Trophoblast cell (in vitro differentiated cells and primary cell): ENCODE data around the gene CACNA2D3.

ENCODE experiments used
- DNase-seq, 2 donors: peaks; one replicate each; pipeline ENCODE4 v3.0.0-alpha.2; 2016
- H2AFZ ChIP-seq: 2 replicates; pipeline ENCODE4 v1.6.1; 2013; ENCODE audit warnings: low read length, moderate library complexity, mild to moderate bottlenecking; ENCODE audit not compliant: insufficient read depth, poor library complexity
- H2AK5ac ChIP-seq: 2 replicates; pipeline ENCODE4 v1.6.1; 2013; ENCODE audit warnings: mild to moderate bottlenecking, low read length
- H2BK120ac ChIP-seq: 2 replicates; pipeline ENCODE4 v1.6.1; 2013; ENCODE audit warnings: low read length, mild to moderate bottlenecking, moderate library complexity; ENCODE audit not compliant: insufficient read depth, poor library complexity
- H2BK12ac ChIP-seq: 2 replicates; pipeline ENCODE4 v1.6.1; 2013; ENCODE audit warnings: mild to moderate bottlenecking, low read length, moderate library complexity
- H2BK5ac ChIP-seq: 2 replicates; pipeline ENCODE4 v1.6.1; 2013; ENCODE audit warnings: low read length, low read depth, moderate library complexity, mild to moderate bottlenecking; ENCODE audit not compliant: poor library complexity
- H3K14ac ChIP-seq: 2 replicates; pipeline ENCODE4 v1.6.1; 2013; ENCODE audit warnings: mild to moderate bottlenecking, low read length
- H3K18ac ChIP-seq: 2 replicates; pipeline ENCODE4 v1.6.1; 2013; ENCODE audit warnings: mild to moderate bottlenecking, low read length
- H3K23ac ChIP-seq: 2 replicates; pipeline ENCODE4 v1.6.1; 2013; ENCODE audit warnings: low read length
- H3K27ac ChIP-seq: 2 replicates; pipeline ENCODE4 v1.5.1; 2013; ENCODE audit warnings: low read depth, mild to moderate bottlenecking, inconsistent platforms, low read length, moderate library complexity
- H3K27me3 ChIP-seq: 2 replicates; pipeline ENCODE4 v1.6.1; 2013; ENCODE audit warnings: inconsistent platforms, mild to moderate bottlenecking, low read length, moderate library complexity; ENCODE audit not compliant: insufficient read depth
- H3K36me3 ChIP-seq, 2 experiments: 1 replicate in 1 of 2; 2 replicates in 1 of 2; pipeline ENCODE4 v1.6.1; 2013; ENCODE audit warnings: low read length in 2 of 2, mild to moderate bottlenecking in 2 of 2, moderate library complexity in 1 of 2; ENCODE audit not compliant: insufficient read depth in 2 of 2, control insufficient read depth in 1 of 2
- H3K4ac ChIP-seq: 2 replicates; pipeline ENCODE4 v1.6.1; 2013; ENCODE audit warnings: low read depth, mild to moderate bottlenecking, low read length, moderate library complexity
- H3K4me1 ChIP-seq, 2 experiments: 1 replicate in 1 of 2; 2 replicates in 1 of 2; pipeline ENCODE4 v1.6.1; 2013; ENCODE audit warnings: low read length in 2 of 2, mild to moderate bottlenecking in 2 of 2, moderate library complexity in 1 of 2; ENCODE audit not compliant: insufficient read depth in 2 of 2, control insufficient read depth in 1 of 2
- H3K4me2 ChIP-seq: 2 replicates; pipeline ENCODE4 v1.6.1; 2013; ENCODE audit warnings: inconsistent platforms, mild to moderate bottlenecking, low read length, moderate library complexity
- H3K4me3 ChIP-seq: 2 replicates; pipeline ENCODE4 v1.5.1; 2013; ENCODE audit warnings: mild to moderate bottlenecking, low read depth, low read length, inconsistent platforms
- H3K79me1 ChIP-seq: one replicate; pipeline ENCODE4 v1.6.1; 2013; ENCODE audit warnings: low read length
- H3K79me2 ChIP-seq: 2 replicates; pipeline ENCODE4 v1.6.1; 2013; ENCODE audit warnings: low read length, mild to moderate bottlenecking; ENCODE audit not compliant: control insufficient read depth, insufficient read depth, poor library complexity
- H3K9ac ChIP-seq: 2 replicates; pipeline ENCODE4 v1.6.1; 2013; ENCODE audit warnings: mild to moderate bottlenecking, low read length
- H3K9me3 ChIP-seq: 2 replicates; pipeline ENCODE4 v1.6.1; 2013; ENCODE audit warnings: low read depth, mild to moderate bottlenecking, control low read depth, inconsistent platforms, low read length; ENCODE audit not compliant: insufficient read depth
- H4K12ac ChIP-seq: 2 replicates; pipeline ENCODE4 v1.6.1; 2013; ENCODE audit warnings: low read depth, mild to moderate bottlenecking, low read length, moderate library complexity
- H4K8ac ChIP-seq: 2 replicates; pipeline ENCODE4 v1.6.1; 2013; ENCODE audit warnings: low read depth, mild to moderate bottlenecking, low read length, moderate library complexity
- H4K91ac ChIP-seq: one replicate; pipeline ENCODE4 v1.6.1; 2013; ENCODE audit warnings: low read depth, mild to moderate bottlenecking, low read length, moderate library complexity
- WGBS: extraction: QIAGEN DNeasy Blood & Tissue Kit; methylation state at CpG from one replicate; pipeline ENCODE4 v1.1.7; 2013; ENCODE audit warnings: missing lambda C conversion rate; ENCODE audit not compliant: insufficient read length, insufficient coverage; ENCODE audit errors: extremely low coverage; 5-methylcytosine and 5-hydroxymethylcytosine counted together

Gene CACNA2D3

GRCh38 chr3:54670201-54671000, 548.0 kb downstream of the CACNA2D3 start:
- no CpG with 5 or more reads among the region's 8 CpGs for WGBS

GRCh38 chr3:54671511-54671910, 549.2 kb downstream of the CACNA2D3 start:
- no peak overlapping the region for H3K4ac ChIP-seq
- H3K9ac ChIP-seq = no peak overlapping the region
- no peak overlapping the region for H3K23ac ChIP-seq
- no peaks in the 10 kb centered on the region for H3K79me2 ChIP-seq
- peaks cover 0 to 2% of the 10 kb centered on the region in 2 experiments for H3K4me1 ChIP-seq
- WGBS = no CpG with 5 or more reads among the region's 2 CpGs
- no peak overlapping the region for H2BK5ac ChIP-seq
- no peak overlapping the region for H4K8ac ChIP-seq
- no peak overlapping the region for H3K14ac ChIP-seq
- H3K27ac ChIP-seq = no peak overlapping the region
- H3K9me3 ChIP-seq = no peaks in the 10 kb centered on the region
- no peak overlapping the region for H3K18ac ChIP-seq
- DNase-seq = no peak
- H3K27me3 ChIP-seq = no peaks in the 10 kb centered on the region
- no peak overlapping the region for H4K12ac ChIP-seq
- no peak overlapping the region for H2AK5ac ChIP-seq
- no peak overlapping the region for H4K91ac ChIP-seq
- no peak overlapping the region for H3K4me3 ChIP-seq
- no peak overlapping the region for H2BK12ac ChIP-seq
- H2BK120ac ChIP-seq = no peak overlapping the region
- no peaks in the 10 kb centered on the region for H3K36me3 ChIP-seq
- no peaks in the 10 kb centered on the region for H3K79me1 ChIP-seq
- H2AFZ ChIP-seq = no peak overlapping the region
- H3K4me2 ChIP-seq = no peak overlapping the region

More at GRCh38 chr3:54670201-54671000, 548.0 kb downstream of the CACNA2D3 start:
- DNase-seq = no peak
- Histone ChIP-seq H2AFZ (no peak overlapping the region), H3K18ac (no peak overlapping the region), H3K4me3 (no peak overlapping the region), H3K79me2 (no peaks in the 10 kb centered on the region), H2AK5ac (no peak overlapping the region), H3K4me2 (no peak overlapping the region), H4K8ac (no peak overlapping the region), H3K4ac (no peak overlapping the region), H4K12ac (no peak overlapping the region), H3K36me3 (no peaks in the 10 kb centered on the region), H4K91ac (no peak overlapping the region), H3K27me3 (no peaks in the 10 kb centered on the region), H2BK120ac (no peak overlapping the region), H2BK5ac (no peak overlapping the region), H2BK12ac (no peak overlapping the region), H3K9ac (no peak overlapping the region), H3K23ac (no peak overlapping the region), H3K9me3 (no peaks in the 10 kb centered on the region), H3K79me1 (no peaks in the 10 kb centered on the region), H3K27ac (no peak overlapping the region), H3K14ac (no peak overlapping the region), H3K4me1 (peaks cover 0 to under 1% of the 10 kb centered on the region in 2 experiments)

DNA sequence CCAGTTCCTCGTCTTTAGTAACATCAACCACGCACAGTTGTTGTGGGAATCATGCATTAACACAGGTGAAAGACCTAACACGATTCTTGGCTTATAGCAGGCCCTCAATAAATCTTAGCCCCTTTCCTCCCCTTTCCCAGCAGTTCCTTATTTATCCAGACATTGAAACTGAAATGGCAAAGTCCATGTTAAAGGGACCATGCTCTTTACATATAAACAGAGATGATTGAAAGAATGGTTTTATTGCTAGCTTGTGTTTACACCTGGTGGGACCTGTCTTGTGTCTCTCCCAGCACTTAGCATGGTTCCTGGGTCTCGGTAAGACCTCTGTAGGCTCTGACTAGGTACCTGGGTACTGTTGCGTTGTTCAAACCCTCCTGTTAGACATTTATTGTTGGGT, 553.7 kb downstream of the CACNA2D3 start:
- Histone ChIP-seq H3K14ac (no peak overlapping the region), H3K4me3 (no peak overlapping the region), H3K4me1 (peaks cover 0 to 2% of the 10 kb centered on the region in 2 experiments), H2BK12ac (no peak overlapping the region), H3K9ac (no peak overlapping the region), H2AFZ (no peak overlapping the region), H2AK5ac (no peak overlapping the region), H3K36me3 (no peaks in the 10 kb centered on the region), H2BK120ac (no peak overlapping the region), H2BK5ac (no peak overlapping the region), H3K18ac (no peak overlapping the region), H4K8ac (no peak overlapping the region), H3K27me3 (no peaks in the 10 kb centered on the region), H3K9me3 (no peaks in the 10 kb centered on the region), H3K79me1 (no peaks in the 10 kb centered on the region), H4K12ac (no peak overlapping the region), H3K27ac (no peak overlapping the region), H4K91ac (no peak overlapping the region), H3K4me2 (no peak overlapping the region), H3K79me2 (no peaks in the 10 kb centered on the region), H3K4ac (no peak overlapping the region), H3K23ac (no peak overlapping the region)
- no CpG with 5 or more reads among the region's 5 CpGs for WGBS
- no peak for DNase-seq

- Histone ChIP-seq H3K79me1 (no peaks in the 10 kb centered on the region), H3K14ac (no peak overlapping the region), H3K18ac (no peak overlapping the region), H3K36me3 (no peaks in the 10 kb centered on the region), H3K9ac (no peak overlapping the region), H4K91ac (no peak overlapping the region), H2BK120ac (no peak overlapping the region), H3K23ac (no peak overlapping the region), H3K4me1 (no peaks in the 10 kb centered on the region), H3K4me3 (no peak overlapping the region), H3K4me2 (no peak overlapping the region), H4K12ac (no peak overlapping the region), H2AK5ac (no peak overlapping the region), H4K8ac (no peak overlapping the region), H3K79me2 (no peaks in the 10 kb centered on the region), H2BK12ac (no peak overlapping the region), H2AFZ (no peak overlapping the region), H3K4ac (no peak overlapping the region), H3K9me3 (no peaks in the 10 kb centered on the region), H3K27ac (no peak overlapping the region), H2BK5ac (no peak overlapping the region), H3K27me3 (no peaks in the 10 kb centered on the region)
- no peak for DNase-seq
- WGBS = no CpG with 5 or more reads among the region's 6 CpGs
Observed at GRCh38 chr3:54681706-54682105, 559.4 kb downstream of the CACNA2D3 start.
